ENCODE results near the gene KIF18B. TPM values are rescaled to one million over a fixed set of nuclear protein-coding genes. Genes with fewer than 3 reads are reported as not detected.

The KIF18B gene
- total and polyA plus RNA-seq, 2 donors (not counting 1 experiment from before 2014, with no cell fraction given), result 0.44 to 0.48 TPM

DNA sequence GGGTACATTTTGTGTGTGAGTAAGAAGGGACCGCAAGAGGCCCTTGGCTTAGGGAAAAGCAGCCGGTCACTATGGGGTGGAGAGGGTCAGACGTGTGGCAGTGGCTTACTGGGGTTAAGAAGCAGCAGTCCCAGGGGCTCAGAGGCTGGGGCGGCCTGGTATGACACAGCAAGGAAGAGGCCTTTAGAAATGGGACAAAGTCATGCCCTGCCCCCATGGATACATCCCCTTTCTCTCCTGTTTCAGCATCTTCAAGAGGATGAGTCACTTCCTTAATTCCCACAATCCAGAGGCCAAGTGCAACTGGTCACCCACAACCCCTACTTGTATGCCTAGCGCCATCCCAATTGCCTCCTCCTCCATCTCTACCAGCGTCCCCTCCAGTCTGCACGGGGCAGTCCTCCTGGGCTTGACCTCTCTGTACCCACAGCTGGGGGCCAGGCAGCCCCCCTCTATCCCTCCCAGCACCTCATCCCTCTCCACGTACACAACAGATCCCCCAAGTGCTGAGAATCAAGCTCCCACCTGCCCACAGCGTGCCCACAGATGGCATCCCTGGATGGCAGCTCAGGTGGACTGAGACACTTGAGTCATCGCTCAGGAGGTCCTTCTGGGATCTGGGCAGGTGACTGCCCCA is 41.4 kb downstream of the KIF18B start:
- WGBS (ENCODE audit: insufficient coverage), result 86% methylated on average over 10 of the region's 10 CpGs
- no peak for ATAC-seq (ENCODE audit: low read depth)
- no peak overlapping the region for H2AFZ ChIP-seq (ENCODE audit: insufficient read depth, low read depth, low read length, poor library complexity, severe bottlenecking)

More for the DNA sequence above, 41.4 kb downstream of the KIF18B start:
- DNase-seq, result no peak
- no peak overlapping the region for H3K4me2 ChIP-seq (replicated peaks; ENCODE audit: low read depth, low read length, poor library complexity, severe bottlenecking)
- no peak overlapping the region for H3K27ac ChIP-seq (ENCODE audit: low read length in 2 of 2)
- H4K20me1 ChIP-seq (ENCODE audit: control insufficient read depth, insufficient read depth, low read length, poor library complexity, severe bottlenecking), result no peaks in the 10 kb centered on the region
- H3K9me3 ChIP-seq (ENCODE audit: control extremely low read depth in 1 of 3, control insufficient read depth in 2 of 3, insufficient read depth in 1 of 3, low read length in 2 of 3), result no peaks in the 10 kb centered on the region
- TF ChIP-seq, protein P1, sequence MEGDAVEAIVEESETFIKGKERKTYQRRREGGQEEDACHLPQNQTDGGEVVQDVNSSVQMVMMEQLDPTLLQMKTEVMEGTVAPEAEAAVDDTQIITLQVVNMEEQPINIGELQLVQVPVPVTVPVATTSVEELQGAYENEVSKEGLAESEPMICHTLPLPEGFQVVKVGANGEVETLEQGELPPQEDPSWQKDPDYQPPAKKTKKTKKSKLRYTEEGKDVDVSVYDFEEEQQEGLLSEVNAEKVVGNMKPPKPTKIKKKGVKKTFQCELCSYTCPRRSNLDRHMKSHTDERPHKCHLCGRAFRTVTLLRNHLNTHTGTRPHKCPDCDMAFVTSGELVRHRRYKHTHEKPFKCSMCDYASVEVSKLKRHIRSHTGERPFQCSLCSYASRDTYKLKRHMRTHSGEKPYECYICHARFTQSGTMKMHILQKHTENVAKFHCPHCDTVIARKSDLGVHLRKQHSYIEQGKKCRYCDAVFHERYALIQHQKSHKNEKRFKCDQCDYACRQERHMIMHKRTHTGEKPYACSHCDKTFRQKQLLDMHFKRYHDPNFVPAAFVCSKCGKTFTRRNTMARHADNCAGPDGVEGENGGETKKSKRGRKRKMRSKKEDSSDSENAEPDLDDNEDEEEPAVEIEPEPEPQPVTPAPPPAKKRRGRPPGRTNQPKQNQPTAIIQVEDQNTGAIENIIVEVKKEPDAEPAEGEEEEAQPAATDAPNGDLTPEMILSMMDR (IDR thresholded peaks at IDR 0.05), result no peak
- no peak for TF ChIP-seq EZH2 (IDR thresholded peaks at IDR 0.05; ENCODE audit: borderline replicate concordance, insufficient read depth, low read depth, low read length, poor library complexity, severe bottlenecking)
- H3K27me3 Mint-ChIP-seq, result peaks cover 22% of the 10 kb centered on the region
- H3K4me1 Mint-ChIP-seq, result peaks cover 5% of the 10 kb centered on the region
- no peak overlapping the region for H3K4me3 Mint-ChIP-seq
- H3K27me3 ChIP-seq (replicated peaks in 1 of 4; ENCODE audit: control extremely low read depth in 1 of 4, control insufficient read depth in 3 of 4, insufficient read depth in 4 of 4, low read length in 3 of 4), result peaks cover 0 to 10% (median 6%) of the 10 kb centered on the region in 4 experiments
- H3K4me3 ChIP-seq (ENCODE audit: control extremely low read depth in 1 of 5, extremely low read depth in 1 of 5, insufficient read depth in 1 of 5, low read depth in 2 of 5, low read length in 4 of 5), result no peak overlapping the region
- H3K79me2 ChIP-seq (ENCODE audit: control insufficient read depth, insufficient read depth, low read length), result no peaks in the 10 kb centered on the region
- H3K9ac ChIP-seq (ENCODE audit: low read length), result no peak overlapping the region
- H3K36me3 ChIP-seq (replicated peaks in 1 of 2; ENCODE audit: control extremely low read depth in 1 of 2, control insufficient read depth in 1 of 2, extremely low read depth in 1 of 2, insufficient read depth in 2 of 2, low read length in 1 of 2), result no peaks in the 10 kb centered on the region
- H3K27ac Mint-ChIP-seq, result no peak overlapping the region
- intact Hi-C loops (cut with micrococcal nuclease), result no loop called here
- POLR2A ChIA-PET, result no interaction called here
- peaks cover 4 to 5% of the 10 kb centered on the region in 2 donors for H3K4me1 ChIP-seq (ENCODE audit: control insufficient read depth in 2 of 2, insufficient read depth in 2 of 2, low read length in 2 of 2)
- H3K9me3 Mint-ChIP-seq (ENCODE audit: insufficient read depth), result no peaks in the 10 kb centered on the region
- CTCF ChIA-PET, result no interaction called here
